Ishikawa (cell line): Measurements from ENCODE around the gene SS18L1.

Source experiments
- MAX ChIP-seq: IDR thresholded peaks from 2 replicates; pipeline ENCODE4 v1.6.1; 2012
- RAD21 ChIP-seq: IDR thresholded peaks from 2 replicates; pipeline ENCODE4 v1.6.1; 2012; ENCODE audit warnings: low read depth
- TAF1 ChIP-seq: IDR thresholded peaks from 2 replicates; pipeline ENCODE4 v1.6.1; 2012; ENCODE audit warnings: low read depth, mild to moderate bottlenecking
- ZBTB7A ChIP-seq: IDR thresholded peaks from 2 replicates; pipeline ENCODE4 v1.6.1; 2012; ENCODE audit warnings: low read depth

GRCh38 chr20:62223571-62223970, 80.0 kb downstream of the SS18L1 start:
- TF ChIP-seq RAD21 (no peak), MAX (no peak), TAF1 (no peak), ZBTB7A (no peak)
